HEK293 (cell line): ENCODE data around the gene C9orf85.

ENCODE experiments used
- CTCF ChIA-PET: fragments of 350-600 bp; formaldehyde crosslinking; extraction: SDS; loops from one replicate; lab custom pipeline; 2021; ENCODE audit warnings: antibody characterized with exemption; lab: Yijun Ruan, JAX
- POLR2A ChIA-PET: fragments of 300-600 bp; formaldehyde crosslinking; extraction: SDS; loops from one replicate; lab custom pipeline; 2020; ENCODE audit warnings: antibody characterized with exemption, inconsistent platforms; lab: Yijun Ruan, JAX
- H3K27ac ChIP-seq: fragments of 200-500 bp; sonication (Bioruptor generic); 2 replicates; pipeline ENCODE4 v1.5.1; 2014; ENCODE audit warnings: low read depth, low read length, control low read depth, inconsistent platforms; ENCODE audit errors: extremely low read depth
- H3K36me3 ChIP-seq, 2 experiments: fragments of 200-500 bp in 1 of 2; sonication (Bioruptor generic) in 1 of 2; 1 replicate in 1 of 2; 2 replicates in 1 of 2; pipeline ENCODE4 v1.5.1; 2014 to 2017; ENCODE audit warnings: inconsistent platforms in 2 of 2, low read length in 2 of 2; ENCODE audit not compliant: control insufficient read depth in 2 of 2, insufficient read depth in 1 of 2
- H3K4me1 ChIP-seq: fragments of 200-500 bp; sonication (Bioruptor generic); 2 replicates; pipeline ENCODE4 v1.5.1; 2014; ENCODE audit warnings: mild to moderate bottlenecking, low read length, inconsistent platforms; ENCODE audit not compliant: control insufficient read depth, insufficient read depth
- H3K4me3 ChIP-seq: 2 replicates; pipeline ENCODE4 v1.5.1; 2011; ENCODE audit warnings: low read depth, mild to moderate bottlenecking, control low read depth, low read length, moderate library complexity
- H3K9me3 ChIP-seq: fragments of 200-500 bp; sonication (Bioruptor generic); 2 replicates; pipeline ENCODE4 v1.5.1; 2014; ENCODE audit warnings: low read depth, low read length, inconsistent platforms; ENCODE audit not compliant: control insufficient read depth, insufficient read depth
- CTCF ChIP-seq: fragments of 450-650 bp; formaldehyde crosslinking; IDR thresholded peaks from 2 replicates; pipeline ENCODE4 v1.5.1; 2016; ENCODE audit warnings: missing biosample characterization, missing genetic modification characterization
- GLI2 ChIP-seq: fragments of 450-650 bp; formaldehyde crosslinking; IDR thresholded peaks from 2 replicates; pipeline ENCODE4; 2017; ENCODE audit warnings: missing biosample characterization, missing genetic modification characterization, low read depth, borderline replicate concordance
- GLIS1 ChIP-seq: fragments of 450-650 bp; formaldehyde crosslinking; IDR thresholded peaks from 2 replicates; pipeline ENCODE4 v1.5.1; 2016; ENCODE audit warnings: missing biosample characterization, missing genetic modification characterization
- KLF7 ChIP-seq: fragments of 450-650 bp; formaldehyde crosslinking; IDR thresholded peaks from 2 replicates; pipeline ENCODE4 v1.5.1; 2016; ENCODE audit warnings: missing biosample characterization, missing genetic modification characterization, borderline replicate concordance
- OVOL3 ChIP-seq: fragments of 450-650 bp; formaldehyde crosslinking; IDR thresholded peaks from 2 replicates; pipeline ENCODE4 v1.5.1; 2016; ENCODE audit warnings: missing biosample characterization, missing genetic modification characterization
- SCRT1 ChIP-seq: fragments of 450-650 bp; formaldehyde crosslinking; IDR thresholded peaks from 2 replicates; pipeline ENCODE4 v1.5.1; 2016; ENCODE audit warnings: missing biosample characterization, missing genetic modification characterization, borderline replicate concordance
- SP7 ChIP-seq: fragments of 450-650 bp; formaldehyde crosslinking; IDR thresholded peaks from 2 replicates; pipeline ENCODE4 v1.5.1; 2016; ENCODE audit warnings: missing biosample characterization, missing genetic modification characterization
- TRIM28 ChIP-seq: IDR thresholded peaks from 2 replicates; pipeline ENCODE4 v1.6.1; 2011; ENCODE audit warnings: low read length, control low read depth, borderline replicate concordance
- ZEB2 ChIP-seq: fragments of 450-650 bp; formaldehyde crosslinking; IDR thresholded peaks from 2 replicates; pipeline ENCODE4 v1.5.1; 2016; ENCODE audit warnings: missing biosample characterization, missing genetic modification characterization
- ZNF221 ChIP-seq: fragments of 450-650 bp; formaldehyde crosslinking; IDR thresholded peaks from 2 replicates; pipeline ENCODE4 v1.5.1; 2017; ENCODE audit warnings: missing biosample characterization, missing genetic modification characterization, borderline replicate concordance
- ZNF423 ChIP-seq: fragments of 450-650 bp; formaldehyde crosslinking; IDR thresholded peaks from 2 replicates; pipeline ENCODE4 v1.5.1; 2016; ENCODE audit warnings: missing biosample characterization, missing genetic modification characterization
- ZNF433 ChIP-seq: fragments of 450-650 bp; formaldehyde crosslinking; IDR thresholded peaks from 2 replicates; pipeline ENCODE4 v1.5.1; 2016; ENCODE audit warnings: missing biosample characterization, missing genetic modification characterization, low read depth
- ZNF513 ChIP-seq: fragments of 450-650 bp; IDR thresholded peaks from 2 replicates; pipeline ENCODE4 v1.5.1; 2018; ENCODE audit warnings: missing biosample characterization, missing genetic modification characterization
- ZNF544 ChIP-seq: fragments of 450-650 bp; formaldehyde crosslinking; IDR thresholded peaks from 2 replicates; pipeline ENCODE4 v1.5.0; 2017; ENCODE audit warnings: missing biosample characterization, missing genetic modification characterization
- ZNF549 ChIP-seq: fragments of 450-650 bp; IDR thresholded peaks from 2 replicates; pipeline ENCODE4 v1.5.1; 2018; ENCODE audit warnings: missing biosample characterization, missing genetic modification characterization, mild to moderate bottlenecking, inconsistent platforms, moderate library complexity
- ZNF664 ChIP-seq: fragments of 450-650 bp; formaldehyde crosslinking; IDR thresholded peaks from 2 replicates; pipeline ENCODE4 v1.5.1; 2016; ENCODE audit warnings: missing biosample characterization, missing genetic modification characterization
- ZSCAN18 ChIP-seq: fragments of 450-650 bp; formaldehyde crosslinking; IDR thresholded peaks from 2 replicates; pipeline ENCODE4 v1.5.1; 2016; ENCODE audit warnings: missing biosample characterization, missing genetic modification characterization

C9orf85 gene

GRCh38 chr9:71936066-71936465 is 24.6 kb downstream of the C9orf85 start:
- Histone ChIP-seq H3K9me3 (no peaks in the 10 kb centered on the region), H3K4me3 (no peak overlapping the region), H3K27ac (no peak overlapping the region), H3K36me3 (no peaks in the 10 kb centered on the region), H3K4me1 (no peaks in the 10 kb centered on the region)
- no peak for TF ChIP-seq ZNF544 (tag by site-specific recombination)
- TF ChIP-seq GLI2 (tag by site-specific recombination) = no peak
- TF ChIP-seq ZNF423 (tag by site-specific recombination) = no peak
- CTCF ChIA-PET = interaction anchor here (0.6 to 0.7 kb wide), 2 partner anchors 18 to 89 kb away, joined by 3 read pairs; no protein-coding TSS in a partner anchor
- POLR2A ChIA-PET = interaction anchor here (0.6 kb wide), 1 partner anchor 118 kb away, joined by 4 read pairs; no protein-coding TSS in a partner anchor

- Histone ChIP-seq H3K9me3 (no peaks in the 10 kb centered on the region), H3K4me1 (no peaks in the 10 kb centered on the region)
- TF ChIP-seq GLIS1 (tag by site-specific recombination) = no peak
- TF ChIP-seq ZEB2 (tag by site-specific recombination) = no peak
- no peak for TF ChIP-seq ZNF664 (tag by site-specific recombination)
- no peak for TF ChIP-seq SP7 (tag by site-specific recombination)
- TF ChIP-seq, all 188 proteins: peak for 0
- Histone ChIP-seq H3K4me3 (no peak overlapping the region), H3K27ac (no peak overlapping the region), H3K36me3 (no peaks in the 10 kb centered on the region)
- CTCF ChIA-PET = interaction anchor here (0.5 to 1.0 kb wide), 2 partner anchors 130 to 340 kb away, joined by 4 to 5 read pairs; no protein-coding TSS in a partner anchor
- POLR2A ChIA-PET = interaction anchor here (2.0 kb wide), 1 partner anchor 26 kb away, joined by 6 read pairs; the partner anchor contains the start of genes ABHD17B and C9orf85
These were observed 25.7 kb downstream of the C9orf85 start for GRCh38 chr9:71937070-71937625.

- POLR2A ChIA-PET = interaction anchor here (2.0 kb wide), 1 partner anchor 27 kb away, joined by 6 read pairs; the partner anchor contains the start of genes ABHD17B and C9orf85
- Histone ChIP-seq H3K9me3 (no peaks in the 10 kb centered on the region), H3K36me3 (no peaks in the 10 kb centered on the region), H3K4me1 (no peaks in the 10 kb centered on the region), H3K27ac (no peak overlapping the region), H3K4me3 (no peak overlapping the region)
- TF ChIP-seq CTCF (tag by site-specific recombination) = no peak
- TF ChIP-seq ZNF221 = no peak
- TF ChIP-seq KLF7 = no peak
- no peak for TF ChIP-seq ZNF549
- no peak for TF ChIP-seq ZEB2 (tag by site-specific recombination)
- TF ChIP-seq ZNF433 (tag by site-specific recombination) = no peak
- TF ChIP-seq TRIM28 = no peak
- TF ChIP-seq SCRT1 = no peak
- TF ChIP-seq ZNF513 (tag by site-specific recombination) = no peak
- TF ChIP-seq ZSCAN18 (tag by site-specific recombination) = no peak
- TF ChIP-seq OVOL3 = no peak
- CTCF ChIA-PET = interaction anchor here (1.0 kb wide), 1 partner anchor 131 kb away, joined by 4 read pairs; no protein-coding TSS in a partner anchor
These were observed 26.5 kb downstream of the C9orf85 start for GRCh38 chr9:71937898-71938297.
